DMS 273 treated with DMSO at 0.1 percent for 48 hours (cell line): ENCODE results near the gene TULP4.
"Not testable (repeated sequence)": the region's sequence is repeated elsewhere in the genome, so short reads cannot be mapped to it uniquely, and the experiment has no call there.

ENCODE experiments used
- DNase-seq: peaks from one replicate; lab custom pipeline; 2025; lab: John Stamatoyannopoulos, UW

The TULP4 gene

DNA sequence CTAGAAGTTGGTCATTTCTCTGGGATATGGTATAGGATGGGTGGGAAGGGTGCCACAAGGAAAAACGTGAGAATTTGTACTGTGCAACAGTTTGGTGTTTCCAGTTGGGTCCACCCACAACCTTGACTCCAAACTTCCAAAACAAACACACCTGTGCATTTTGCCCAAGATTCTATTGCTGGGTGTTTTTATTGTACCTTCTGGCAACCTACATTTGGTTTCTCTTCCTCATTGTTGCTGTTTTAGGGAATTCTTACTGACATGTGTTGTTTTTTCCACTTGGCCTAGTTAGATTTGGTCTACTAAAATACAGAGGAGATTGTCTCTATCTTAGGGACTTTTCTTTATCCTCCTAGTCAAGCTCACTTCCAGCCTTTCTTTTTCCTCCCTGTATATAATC lies 16.7 kb downstream of the TULP4 start:
- no peak for DNase-seq

GRCh38 chr6:158329531-158329930 lies 17.3 kb downstream of the TULP4 start:
- DNase-seq, result no peak

DNA sequence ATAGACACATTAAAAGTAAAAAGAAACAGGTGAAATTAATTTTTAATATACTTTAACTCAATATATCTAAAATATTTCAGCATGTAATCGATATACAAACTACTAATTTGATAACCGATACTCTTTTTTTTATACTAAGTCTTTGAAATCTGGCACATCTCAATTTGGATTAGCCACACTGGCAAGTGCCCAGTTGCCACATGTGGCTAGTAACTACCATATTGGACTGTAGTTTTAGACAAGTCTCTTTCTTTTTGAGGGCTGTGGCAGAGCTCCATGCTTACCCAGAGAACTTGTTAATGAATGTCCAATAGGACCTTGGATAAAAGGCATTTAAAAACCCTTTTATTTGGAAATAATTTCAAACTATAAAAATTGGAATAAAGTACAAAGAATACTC lies 17.8 kb downstream of the TULP4 start:
- no peak for DNase-seq

- no peak for DNase-seq
Measured at GRCh38 chr6:158332237-158332636, 20.0 kb downstream of the TULP4 start.

- DNase-seq, result no peak
Measured at GRCh38 chr6:158333094-158333493, 20.8 kb downstream of the TULP4 start.

- no peak for DNase-seq
Measured at GRCh38 chr6:158334534-158334933, 22.3 kb downstream of the TULP4 start.

DNA sequence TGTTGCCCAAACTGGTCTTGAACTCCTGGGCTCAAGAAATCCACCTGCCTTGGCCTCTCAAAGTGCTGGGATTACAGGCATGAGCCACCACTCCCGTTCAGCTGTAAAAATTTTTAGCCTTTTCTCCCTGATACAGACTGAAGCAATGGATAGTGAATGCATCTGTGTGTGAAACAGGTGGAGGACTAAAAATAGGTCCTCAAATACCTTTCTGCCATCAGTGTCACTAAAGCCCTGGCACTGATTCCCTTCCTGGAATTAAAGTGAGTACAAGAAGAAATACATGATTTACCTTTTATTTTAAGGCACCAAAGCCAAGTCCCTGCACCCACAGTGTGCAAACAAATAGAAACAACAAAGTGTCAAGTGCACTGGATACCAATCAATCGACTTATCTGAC lies 25.1 kb downstream of the TULP4 start:
- no peak for DNase-seq

- DNase-seq, result no peak
Measured at GRCh38 chr6:158338311-158339112, 26.2 kb downstream of the TULP4 start.

DNA sequence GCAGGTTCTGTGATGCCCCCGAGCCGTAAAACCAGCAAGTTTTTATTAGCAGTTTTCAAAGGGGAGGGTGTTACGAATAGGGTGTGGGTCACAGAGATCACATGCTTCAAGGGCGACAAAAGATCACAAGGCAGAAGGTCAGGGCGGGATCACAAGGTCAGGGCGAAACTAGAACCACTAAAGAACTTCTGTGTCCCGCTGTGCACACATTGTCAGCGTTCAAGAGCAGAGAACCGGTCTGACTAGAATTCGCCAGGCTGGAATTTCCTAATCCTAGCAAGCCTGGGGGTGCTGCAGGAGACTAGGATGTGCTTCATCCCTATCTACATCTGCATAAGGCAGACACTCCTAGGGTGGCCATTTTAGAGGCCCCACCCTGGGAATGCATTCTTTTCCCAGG lies 26.9 kb downstream of the TULP4 start:
- not testable (repeated sequence) for DNase-seq

- DNase-seq, result no peak
Measured at GRCh38 chr6:158340252-158340651, 28.0 kb downstream of the TULP4 start.

GRCh38 chr6:158344534-158344933 lies 32.3 kb downstream of the TULP4 start:
- no peak for DNase-seq

- DNase-seq, result not testable (repeated sequence)
Measured at GRCh38 chr6:158345444-158345843, 33.2 kb downstream of the TULP4 start.

- DNase-seq, result no peak
Measured at GRCh38 chr6:158347335-158347734, 35.1 kb downstream of the TULP4 start.

GRCh38 chr6:158348737-158349504 lies 36.7 kb downstream of the TULP4 start:
- DNase-seq, result not testable (repeated sequence)

- not testable (repeated sequence) for DNase-seq
Measured at GRCh38 chr6:158349505-158350275, 37.4 kb downstream of the TULP4 start.

GRCh38 chr6:158350731-158351130 lies 38.5 kb downstream of the TULP4 start:
- DNase-seq, result not testable (repeated sequence)

DNA sequence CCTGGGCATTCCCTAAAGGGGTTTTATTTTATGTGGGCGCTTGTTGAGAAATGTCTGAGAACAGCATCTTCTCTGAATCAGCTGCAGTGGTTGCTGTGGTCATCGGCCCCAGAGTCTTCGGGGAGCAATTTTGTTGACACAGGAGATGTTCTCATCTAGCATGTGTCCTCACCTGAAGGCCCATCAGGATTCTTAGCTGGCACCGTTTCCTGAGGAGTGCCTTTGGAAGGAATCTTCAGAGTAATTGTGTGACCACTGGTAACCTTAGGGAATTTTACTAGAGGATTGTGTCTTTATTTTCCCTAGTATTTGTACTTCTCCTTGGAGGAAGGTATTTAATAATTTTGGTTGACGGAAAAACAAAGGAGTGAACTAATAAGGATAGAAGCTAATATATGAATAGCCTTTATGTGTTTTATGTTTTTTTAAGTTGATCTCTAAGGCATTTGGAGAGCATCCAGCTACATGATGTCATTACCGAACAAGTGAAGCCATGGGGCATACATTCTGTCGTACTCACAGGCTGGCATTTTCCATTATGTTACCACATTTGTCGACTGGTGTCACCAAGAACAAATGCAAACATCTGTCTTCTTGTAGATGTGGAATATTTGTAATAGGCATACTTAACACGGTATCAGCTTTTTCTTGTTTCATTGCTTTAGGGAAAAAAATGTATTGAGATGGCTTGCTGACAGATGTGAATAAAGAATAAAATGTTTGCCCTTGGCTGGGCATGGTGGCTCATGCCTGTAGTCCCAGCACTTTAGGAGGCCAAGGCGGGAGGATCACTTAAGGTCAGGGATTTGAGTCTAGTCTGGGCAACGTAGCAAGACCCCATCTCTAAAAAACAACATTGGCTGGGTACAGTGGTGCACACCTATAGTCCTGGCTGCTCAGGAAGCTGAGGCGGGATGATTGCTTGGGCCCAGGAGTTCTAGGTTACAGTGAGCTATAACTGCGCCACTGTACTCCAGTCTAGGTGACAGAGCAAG lies 41.9 kb downstream of the TULP4 start:
- no peak for DNase-seq

DNA sequence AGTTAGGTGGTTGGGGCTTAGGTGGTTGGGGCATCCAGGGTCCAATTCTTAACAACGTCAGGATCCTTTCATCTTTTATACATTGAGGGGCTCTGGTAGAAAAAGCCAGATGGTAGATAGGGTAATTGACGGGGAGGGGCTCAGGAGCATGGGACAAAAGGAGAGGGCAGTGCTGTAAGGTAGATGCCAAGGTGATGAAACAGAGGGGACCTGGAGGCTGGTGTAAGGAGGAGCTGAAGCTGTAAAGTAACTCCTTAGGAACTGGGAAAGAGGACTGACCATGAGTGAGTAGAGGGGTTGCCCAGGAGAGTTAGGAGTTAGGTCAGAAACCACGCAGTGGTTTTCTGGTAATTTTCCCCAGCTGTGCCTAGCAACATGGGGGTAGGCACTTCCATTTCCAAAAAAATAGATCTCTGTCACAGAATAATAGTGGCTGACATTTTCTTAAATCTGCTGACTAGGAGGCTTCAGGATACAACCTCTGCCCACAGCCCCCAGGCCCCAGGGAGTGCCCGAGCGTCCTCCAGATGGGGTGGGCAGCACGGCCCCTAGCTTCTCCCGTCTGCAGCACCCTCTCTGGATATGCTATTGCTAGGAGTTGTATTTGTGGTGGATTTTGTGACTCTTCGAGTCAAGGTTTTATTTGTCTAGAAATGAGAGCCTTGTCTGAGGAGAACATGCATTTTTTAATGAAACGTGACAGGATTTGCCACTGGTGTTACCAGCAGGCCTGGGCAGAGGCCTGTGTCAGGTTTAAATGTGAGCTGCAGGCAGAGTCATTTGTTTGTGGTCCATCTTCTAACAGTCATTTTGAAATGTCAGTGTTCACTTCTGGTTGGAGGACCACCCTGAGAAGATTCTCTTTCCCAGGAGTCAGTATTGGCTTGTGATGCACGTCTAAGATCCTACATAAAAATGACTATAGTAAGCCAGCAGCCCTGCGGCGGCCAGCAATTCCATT lies 44.6 kb downstream of the TULP4 start:
- no peak for DNase-seq

- no peak for DNase-seq
Measured at GRCh38 chr6:158357570-158358216, 45.4 kb downstream of the TULP4 start.
